Activated B cell treated with CpG ODN at 0.5 μM for 24 hours (primary cell): ENCODE measurements around the gene KCNQ1. TPM values are rescaled to one million over a fixed set of nuclear protein-coding genes. Genes with fewer than 3 reads are reported as not detected.

Experiments
- ATAC-seq: fragments of 200-7000 bp; cut with Tn5 transposase; one replicate; pipeline ENCODE4 v1.10.0; 2021; ENCODE audit warnings: low read depth, mild to moderate bottlenecking, moderate library complexity
- CTCF ChIA-PET: fragments of 350-600 bp; sonication (Branson Sonifier 250); formaldehyde crosslinking; loops from one replicate; lab custom pipeline; 2021; ENCODE audit warnings: antibody characterized with exemption; lab: Charles Lee
- POLR2A ChIA-PET: fragments of 350-600 bp; sonication (Branson Sonifier 250); formaldehyde crosslinking; loops from one replicate; lab custom pipeline; 2021; ENCODE audit warnings: antibody characterized with exemption; lab: Charles Lee
- DNase-seq: peaks from one replicate; pipeline ENCODE4 v3.0.0; 2022
- H3K27ac Mint-ChIP-seq: one replicate; pipeline ENCODE4 v1.8.0; 2020; ENCODE audit warnings: mixed read lengths
- H3K27me3 Mint-ChIP-seq: one replicate; pipeline ENCODE4 v1.8.0; 2021; ENCODE audit warnings: mixed read lengths
- H3K36me3 Mint-ChIP-seq: one replicate; pipeline ENCODE4 v1.8.0; 2021; ENCODE audit warnings: low read depth, mixed read lengths
- H3K4me1 Mint-ChIP-seq: one replicate; pipeline ENCODE4 v1.8.0; 2021; ENCODE audit warnings: mixed read lengths
- H3K4me3 Mint-ChIP-seq: one replicate; pipeline ENCODE4 v1.8.0; 2020; ENCODE audit warnings: mild to moderate bottlenecking, mixed read lengths
- H3K9me3 Mint-ChIP-seq: one replicate; pipeline ENCODE4 v1.8.0; 2020; ENCODE audit warnings: mixed read lengths
- intact Hi-C: fragments of 100-400 bp; cut with micrococcal nuclease; formaldehyde crosslinking; loops from one replicate; pipeline ENCODE4 v1.15.1; 2024
- total RNA-seq: library from RNA; stranded (reverse); gene quantifications from 2 replicates; pipeline ENCODE4 v1.2.3, GENCODE V29; 2022
- TF ChIP-seq, protein P1 (sequence below): fragments of 200-600 bp; IDR thresholded peaks from one replicate; pipeline ENCODE4 v1.8.0; 2022; ENCODE audit warnings: antibody characterized with exemption, mild to moderate bottlenecking

The KCNQ1 gene
- total RNA-seq, 1 donor from 2014 or later: 6.5 TPM

DNA sequence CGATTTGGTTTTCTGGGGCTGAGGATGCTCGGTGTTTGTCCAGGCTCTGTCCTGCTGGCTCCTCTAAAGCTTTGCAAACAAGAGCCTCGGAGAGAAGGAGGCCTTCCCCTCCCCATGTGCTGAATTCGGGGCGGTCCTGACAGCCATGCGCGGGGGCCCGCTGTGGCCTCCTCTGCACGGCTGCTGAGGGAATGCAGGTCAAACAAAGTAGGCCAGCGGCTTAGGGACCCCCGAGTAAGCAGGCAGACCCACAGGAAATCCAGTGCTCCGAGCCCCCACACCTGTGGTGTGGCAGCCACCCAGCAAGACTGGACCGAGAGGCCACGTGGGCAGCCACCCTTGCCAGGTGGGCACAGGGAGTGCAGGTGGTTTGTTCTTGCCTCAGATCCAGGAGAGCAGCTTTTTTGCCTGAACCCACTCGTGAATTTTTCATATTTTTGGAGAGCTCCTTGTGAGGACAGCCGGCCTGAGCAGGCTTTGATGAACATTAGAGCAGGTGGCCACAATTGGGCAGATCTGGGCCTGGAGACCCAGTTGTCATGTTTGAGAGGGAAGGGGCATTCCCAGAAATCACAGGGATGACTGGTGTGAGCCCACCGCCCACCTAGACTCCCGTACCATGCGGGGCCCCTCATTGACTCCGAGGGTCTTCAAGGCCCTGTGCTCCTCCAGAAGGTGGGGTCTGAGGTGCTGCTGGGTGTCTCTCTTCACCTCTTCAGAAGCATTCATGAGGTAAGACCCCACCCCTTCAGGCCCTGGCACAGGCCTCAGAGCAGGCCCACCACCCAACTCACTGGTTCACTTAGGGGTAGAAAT is 298.0 kb downstream of the KCNQ1 start:
- H3K36me3 Mint-ChIP-seq: peaks cover 2% of the 10 kb centered on the region
- CTCF ChIA-PET: no interaction called here
- POLR2A ChIA-PET: no interaction called here

DNA sequence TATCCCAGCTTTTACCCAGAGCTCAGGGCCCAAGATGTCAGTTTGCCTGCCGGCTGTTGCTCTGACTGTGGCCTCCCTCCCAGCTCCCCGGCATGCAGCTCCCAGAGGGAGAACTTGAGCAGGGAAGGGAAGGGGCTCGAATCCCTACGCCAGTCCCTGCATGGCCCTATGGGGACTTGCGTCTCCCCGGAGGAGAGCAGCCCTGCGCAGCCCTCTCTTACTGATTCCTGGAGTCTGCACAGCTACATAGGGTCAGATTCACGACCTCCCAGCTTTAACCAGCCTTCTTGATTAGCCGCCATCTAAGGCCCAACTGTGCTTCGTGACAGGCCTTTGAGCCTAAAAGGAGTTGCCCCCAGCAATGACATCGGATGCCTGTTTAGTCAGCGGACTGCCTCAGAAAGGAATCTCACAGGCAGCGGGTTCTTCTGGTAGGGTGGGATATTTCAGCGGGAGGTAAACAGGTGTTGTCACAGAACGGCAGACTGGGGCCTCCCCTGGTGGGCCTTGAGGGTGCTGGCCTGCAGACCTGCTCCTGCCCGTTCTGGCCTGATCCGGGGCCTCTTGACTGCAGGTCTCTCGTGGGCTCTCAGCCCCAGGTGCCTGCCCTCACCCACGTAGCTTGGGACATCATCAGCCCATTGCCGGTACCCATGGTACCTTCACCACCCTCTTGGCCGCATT is 298.8 kb downstream of the KCNQ1 start:
- no peaks in the 10 kb centered on the region for H3K4me1 Mint-ChIP-seq
- no peaks in the 10 kb centered on the region for H3K9me3 Mint-ChIP-seq
- peaks cover 2% of the 10 kb centered on the region for H3K36me3 Mint-ChIP-seq
- TF ChIP-seq, protein P1, sequence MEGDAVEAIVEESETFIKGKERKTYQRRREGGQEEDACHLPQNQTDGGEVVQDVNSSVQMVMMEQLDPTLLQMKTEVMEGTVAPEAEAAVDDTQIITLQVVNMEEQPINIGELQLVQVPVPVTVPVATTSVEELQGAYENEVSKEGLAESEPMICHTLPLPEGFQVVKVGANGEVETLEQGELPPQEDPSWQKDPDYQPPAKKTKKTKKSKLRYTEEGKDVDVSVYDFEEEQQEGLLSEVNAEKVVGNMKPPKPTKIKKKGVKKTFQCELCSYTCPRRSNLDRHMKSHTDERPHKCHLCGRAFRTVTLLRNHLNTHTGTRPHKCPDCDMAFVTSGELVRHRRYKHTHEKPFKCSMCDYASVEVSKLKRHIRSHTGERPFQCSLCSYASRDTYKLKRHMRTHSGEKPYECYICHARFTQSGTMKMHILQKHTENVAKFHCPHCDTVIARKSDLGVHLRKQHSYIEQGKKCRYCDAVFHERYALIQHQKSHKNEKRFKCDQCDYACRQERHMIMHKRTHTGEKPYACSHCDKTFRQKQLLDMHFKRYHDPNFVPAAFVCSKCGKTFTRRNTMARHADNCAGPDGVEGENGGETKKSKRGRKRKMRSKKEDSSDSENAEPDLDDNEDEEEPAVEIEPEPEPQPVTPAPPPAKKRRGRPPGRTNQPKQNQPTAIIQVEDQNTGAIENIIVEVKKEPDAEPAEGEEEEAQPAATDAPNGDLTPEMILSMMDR: no peak
- H3K27ac Mint-ChIP-seq: no peak overlapping the region
- H3K27me3 Mint-ChIP-seq: no peaks in the 10 kb centered on the region
- POLR2A ChIA-PET: no interaction called here
- CTCF ChIA-PET: no interaction called here
- ATAC-seq (no peak), DNase-seq (no peak)
- intact Hi-C loops: no loop called here
- no peak overlapping the region for H3K4me3 Mint-ChIP-seq

More for the DNA sequence above, 298.0 kb downstream of the KCNQ1 start:
- H3K27ac Mint-ChIP-seq: no peak overlapping the region
- TF ChIP-seq, protein P1: no peak
- H3K9me3 Mint-ChIP-seq: no peaks in the 10 kb centered on the region
- ATAC-seq (no peak), DNase-seq (no peak)
- H3K27me3 Mint-ChIP-seq: no peaks in the 10 kb centered on the region
- intact Hi-C loops: no loop called here
- no peaks in the 10 kb centered on the region for H3K4me1 Mint-ChIP-seq
- H3K4me3 Mint-ChIP-seq: no peak overlapping the region

DNA sequence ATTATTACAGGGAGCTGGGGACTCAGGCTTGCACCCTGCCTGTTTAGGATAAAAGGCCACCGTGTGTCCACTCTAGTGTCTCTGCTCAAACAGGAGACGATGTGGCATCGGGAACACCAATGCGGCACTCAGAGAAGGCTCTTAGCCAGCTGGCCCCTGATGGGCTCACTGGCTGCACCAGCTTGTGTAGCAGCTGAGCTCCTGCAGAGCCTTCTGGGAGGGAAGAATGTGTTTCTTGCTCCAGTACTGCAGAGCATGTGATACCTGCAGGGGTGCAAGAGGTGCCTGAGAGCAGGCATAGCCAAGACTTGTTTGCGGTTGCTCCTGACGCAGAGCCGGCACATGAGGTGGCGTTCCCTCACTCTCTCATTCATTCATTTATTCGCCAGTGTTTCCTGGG is 299.4 kb downstream of the KCNQ1 start:
- no peak for DNase-seq
- H3K27me3 Mint-ChIP-seq: no peaks in the 10 kb centered on the region
- TF ChIP-seq, protein P1: no peak
- no peaks in the 10 kb centered on the region for H3K9me3 Mint-ChIP-seq
- no peak overlapping the region for H3K4me3 Mint-ChIP-seq
- POLR2A ChIA-PET: no interaction called here
- H3K27ac Mint-ChIP-seq: no peak overlapping the region
- ATAC-seq: no peak
- peaks cover 2% of the 10 kb centered on the region for H3K36me3 Mint-ChIP-seq
- CTCF ChIA-PET: no interaction called here
- intact Hi-C loops: no loop called here
- H3K4me1 Mint-ChIP-seq: no peaks in the 10 kb centered on the region

DNA sequence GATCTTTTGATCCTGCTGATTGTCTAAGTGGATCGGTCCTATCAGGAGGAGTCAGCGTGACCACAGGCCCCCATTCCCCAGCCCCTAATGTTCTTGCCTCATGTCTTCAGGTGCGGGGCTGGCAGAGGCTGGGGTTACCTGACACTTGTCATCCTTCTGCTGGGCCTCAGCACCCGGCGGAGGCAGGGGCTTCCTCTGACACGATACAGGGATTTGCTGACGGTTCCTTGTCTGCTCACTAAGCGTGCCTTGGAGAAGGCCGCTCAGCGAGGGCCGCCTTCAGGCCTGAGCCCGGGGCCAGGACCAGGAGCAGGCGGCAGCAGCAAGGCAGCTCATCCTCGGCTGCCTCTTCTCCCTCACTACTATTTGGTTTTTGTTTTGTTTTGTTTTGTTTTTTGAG is 300.7 kb downstream of the KCNQ1 start:
- CTCF ChIA-PET: no interaction called here

More for the DNA sequence above, 300.7 kb downstream of the KCNQ1 start:
- POLR2A ChIA-PET: no interaction called here
- TF ChIP-seq, protein P1: no peak
- no peaks in the 10 kb centered on the region for H3K9me3 Mint-ChIP-seq
- no peak for ATAC-seq
- DNase-seq: no peak
- intact Hi-C loops: no loop called here
- H3K27me3 Mint-ChIP-seq: no peaks in the 10 kb centered on the region
- no peak overlapping the region for H3K4me3 Mint-ChIP-seq
- H3K27ac Mint-ChIP-seq: no peak overlapping the region
- no peaks in the 10 kb centered on the region for H3K4me1 Mint-ChIP-seq
- H3K36me3 Mint-ChIP-seq: peaks cover 2% of the 10 kb centered on the region
